Upper lobe of right lung (tissue), 1 donor: ENCODE measurements around the gene FXYD6. TPM values are rescaled to one million over a fixed set of nuclear protein-coding genes. Genes with fewer than 3 reads are reported as not detected.

Experiments used
- ATAC-seq: fragments of 200-7000 bp; cut with Tn5 transposase; one replicate; pipeline ENCODE4 v1.9.1; 2020; ENCODE audit warnings: mild to moderate bottlenecking, moderate library complexity
- DNase-seq: peaks from one replicate; pipeline ENCODE4 v3.0.0-alpha.2; 2020
- H3K27ac ChIP-seq: fragments of 200-600 bp; one replicate; pipeline ENCODE4 v1.8.0; 2022
- H3K27me3 ChIP-seq: fragments of 200-600 bp; one replicate; pipeline ENCODE4 v1.8.0; 2022; ENCODE audit warnings: mild to moderate bottlenecking
- H3K36me3 ChIP-seq: fragments of 200-600 bp; one replicate; pipeline ENCODE4 v1.8.0; 2022
- H3K4me1 ChIP-seq: fragments of 200-600 bp; one replicate; pipeline ENCODE4 v1.8.0; 2022
- H3K4me3 ChIP-seq: fragments of 200-600 bp; one replicate; pipeline ENCODE4 v1.8.0; 2022; ENCODE audit warnings: mild to moderate bottlenecking
- H3K9me3 ChIP-seq: fragments of 200-600 bp; one replicate; pipeline ENCODE4 v1.8.0; 2022
- intact Hi-C: fragments of 100-400 bp; cut with DNase I; formaldehyde crosslinking; loops from one replicate; pipeline ENCODE4 v1.11.0; 2022
- total RNA-seq: library from RNA; stranded (reverse); fragmentation: NEBNext Ultra II Directional; extraction: Animal tissue kit (Norgen Biotek cat#: 25700); gene quantifications from one replicate; pipeline ENCODE4 v1.2.1, GENCODE V29; 2021
- TF ChIP-seq, protein P1 (sequence below): fragments of 200-600 bp; IDR thresholded peaks from one replicate; pipeline ENCODE4 v1.8.0; 2022; ENCODE audit warnings: antibody characterized with exemption
- donor health status: DM: no; HTN: yes; CAD: no; lungs with severe emphysema.

Gene FXYD6
- total RNA-seq, 1 donor from 2014 or later = 59.0 TPM

DNA sequence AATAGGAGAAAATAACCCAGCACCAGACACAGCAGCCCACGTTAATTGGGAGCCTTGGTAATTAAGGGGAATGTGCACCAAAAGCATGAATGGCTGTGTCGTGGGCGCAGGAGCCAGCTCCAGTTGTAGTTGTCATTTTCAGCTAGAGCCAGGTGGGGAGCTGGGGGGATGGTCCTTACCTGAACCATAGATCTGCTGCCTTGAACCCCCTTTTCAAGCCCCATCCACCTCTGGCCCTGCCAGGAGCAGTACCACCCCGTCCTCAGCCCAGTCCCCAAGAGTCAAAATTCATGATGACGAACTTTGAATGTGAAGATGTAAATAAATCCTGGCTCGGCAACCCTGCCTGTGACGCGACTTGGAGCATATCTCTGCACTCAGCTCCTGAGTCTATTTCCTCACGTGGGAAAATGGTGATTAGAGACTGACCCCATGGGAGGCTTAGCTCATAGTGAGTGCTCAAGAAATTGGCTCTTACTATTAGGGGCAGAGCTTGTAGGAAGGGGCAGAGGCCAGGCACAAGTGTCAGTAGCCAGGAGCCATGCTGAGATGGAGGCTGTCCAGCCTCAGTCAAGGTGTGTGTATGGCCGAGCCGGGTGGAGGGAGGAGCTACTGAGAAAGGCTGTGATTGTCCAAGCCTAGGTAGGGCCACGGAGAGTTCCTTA, 794 bp upstream of the FXYD6 start:
- intact Hi-C loops = no loop called here
- Histone ChIP-seq H3K9me3 (no peaks in the 10 kb centered on the region), H3K4me1 (peaks cover 44% of the 10 kb centered on the region), H3K27ac (peak overlapping the region; percentile 51), H3K4me3 (peak overlapping the region; percentile 55), H3K36me3 (no peaks in the 10 kb centered on the region), H3K27me3 (peaks cover 40% of the 10 kb centered on the region)
- no peak for DNase-seq
- no peak for ATAC-seq
- TF ChIP-seq, protein P1, sequence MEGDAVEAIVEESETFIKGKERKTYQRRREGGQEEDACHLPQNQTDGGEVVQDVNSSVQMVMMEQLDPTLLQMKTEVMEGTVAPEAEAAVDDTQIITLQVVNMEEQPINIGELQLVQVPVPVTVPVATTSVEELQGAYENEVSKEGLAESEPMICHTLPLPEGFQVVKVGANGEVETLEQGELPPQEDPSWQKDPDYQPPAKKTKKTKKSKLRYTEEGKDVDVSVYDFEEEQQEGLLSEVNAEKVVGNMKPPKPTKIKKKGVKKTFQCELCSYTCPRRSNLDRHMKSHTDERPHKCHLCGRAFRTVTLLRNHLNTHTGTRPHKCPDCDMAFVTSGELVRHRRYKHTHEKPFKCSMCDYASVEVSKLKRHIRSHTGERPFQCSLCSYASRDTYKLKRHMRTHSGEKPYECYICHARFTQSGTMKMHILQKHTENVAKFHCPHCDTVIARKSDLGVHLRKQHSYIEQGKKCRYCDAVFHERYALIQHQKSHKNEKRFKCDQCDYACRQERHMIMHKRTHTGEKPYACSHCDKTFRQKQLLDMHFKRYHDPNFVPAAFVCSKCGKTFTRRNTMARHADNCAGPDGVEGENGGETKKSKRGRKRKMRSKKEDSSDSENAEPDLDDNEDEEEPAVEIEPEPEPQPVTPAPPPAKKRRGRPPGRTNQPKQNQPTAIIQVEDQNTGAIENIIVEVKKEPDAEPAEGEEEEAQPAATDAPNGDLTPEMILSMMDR = no peak

DNA sequence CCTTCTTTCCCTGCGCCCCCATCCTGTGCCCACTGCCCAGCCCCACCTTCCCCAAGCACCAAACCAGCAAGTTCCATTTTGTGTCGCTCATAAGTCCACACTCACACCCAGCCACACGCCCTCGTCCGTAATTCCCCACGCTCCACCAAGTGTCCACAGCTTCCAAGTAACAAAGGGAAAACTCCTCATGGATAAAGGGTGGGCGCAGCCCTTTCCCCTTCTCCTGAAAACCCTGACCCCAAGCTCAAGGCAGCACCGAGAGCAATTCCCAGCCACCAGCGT, 458 bp downstream of the FXYD6 start:
- H3K27me3 ChIP-seq = peaks cover 40% of the 10 kb centered on the region
- no peak for DNase-seq
- no peaks in the 10 kb centered on the region for H3K36me3 ChIP-seq
- TF ChIP-seq, protein P1 = no peak
- intact Hi-C loops = no loop called here
- ATAC-seq = no peak
- H3K4me1 ChIP-seq = peaks cover 44% of the 10 kb centered on the region
- H3K27ac ChIP-seq = peak overlapping the region; percentile 51
- peak overlapping the region; percentile 55 for H3K4me3 ChIP-seq
- no peaks in the 10 kb centered on the region for H3K9me3 ChIP-seq

DNA sequence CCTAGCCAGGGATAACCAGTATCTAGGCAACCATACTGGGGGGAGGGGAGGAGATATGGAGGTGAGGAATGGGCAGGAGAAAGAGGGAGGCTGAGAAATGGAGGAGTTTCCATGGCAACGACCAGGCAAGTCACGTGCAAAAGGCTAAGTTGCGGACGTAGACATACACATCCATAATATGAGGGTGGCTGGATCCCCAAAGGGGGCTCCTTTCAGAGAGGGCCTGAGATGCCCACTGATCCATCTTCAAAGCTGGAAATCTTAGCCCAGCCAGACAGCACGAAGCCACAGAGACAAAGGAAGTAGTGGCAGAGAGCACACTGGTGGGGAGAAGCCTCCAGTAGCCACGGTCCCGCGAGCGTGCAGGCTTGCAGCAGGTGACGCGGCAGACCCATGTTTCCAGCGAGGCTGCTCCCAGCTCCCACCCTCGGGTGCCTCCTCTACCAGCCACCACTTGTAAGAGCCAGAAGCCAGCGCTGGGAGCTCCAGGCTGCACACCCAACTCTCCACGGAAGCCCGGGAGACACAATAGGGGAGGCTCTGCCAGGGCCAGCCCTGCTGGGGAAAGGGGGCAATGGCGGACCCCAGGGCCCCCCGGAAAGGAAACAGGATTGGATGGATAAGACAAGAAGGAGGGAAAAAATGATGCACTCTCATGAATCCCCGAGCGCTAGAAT, 938 bp downstream of the FXYD6 start:
- Histone ChIP-seq H3K36me3 (no peaks in the 10 kb centered on the region), H3K9me3 (no peaks in the 10 kb centered on the region), H3K27me3 (peaks cover 40% of the 10 kb centered on the region), H3K27ac (peak overlapping the region; percentile 51), H3K4me1 (peaks cover 44% of the 10 kb centered on the region), H3K4me3 (peak overlapping the region; percentile 55)
- DNase-seq (no peak), ATAC-seq (no peak)
- TF ChIP-seq, protein P1 = no peak
- intact Hi-C loops = no loop called here

DNA sequence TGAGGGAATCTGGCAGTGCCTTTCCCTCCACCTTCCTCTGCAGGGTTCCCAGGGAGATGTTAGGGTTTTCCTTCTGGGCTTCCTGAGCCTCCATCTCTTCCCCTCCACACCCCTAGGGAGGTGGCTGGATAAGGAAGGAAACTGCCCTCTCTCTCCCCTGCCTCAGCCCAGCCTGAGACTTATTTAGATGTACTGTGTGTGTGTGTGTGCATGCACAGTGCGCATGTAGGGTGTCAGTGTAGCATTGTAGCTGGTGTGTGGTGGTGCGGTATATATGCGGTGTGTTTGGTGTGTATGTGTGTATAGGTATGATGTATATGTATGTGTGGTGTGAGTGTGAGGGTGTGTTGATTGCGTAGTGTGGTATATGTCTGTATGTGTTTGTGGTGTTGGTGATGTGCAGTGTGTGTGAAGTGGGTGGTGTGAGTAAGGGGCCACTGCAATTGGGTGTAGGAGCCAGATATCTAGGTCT, 1.5 kb downstream of the FXYD6 start:
- peaks cover 44% of the 10 kb centered on the region for H3K4me1 ChIP-seq
- intact Hi-C loops = no loop called here

DNA sequence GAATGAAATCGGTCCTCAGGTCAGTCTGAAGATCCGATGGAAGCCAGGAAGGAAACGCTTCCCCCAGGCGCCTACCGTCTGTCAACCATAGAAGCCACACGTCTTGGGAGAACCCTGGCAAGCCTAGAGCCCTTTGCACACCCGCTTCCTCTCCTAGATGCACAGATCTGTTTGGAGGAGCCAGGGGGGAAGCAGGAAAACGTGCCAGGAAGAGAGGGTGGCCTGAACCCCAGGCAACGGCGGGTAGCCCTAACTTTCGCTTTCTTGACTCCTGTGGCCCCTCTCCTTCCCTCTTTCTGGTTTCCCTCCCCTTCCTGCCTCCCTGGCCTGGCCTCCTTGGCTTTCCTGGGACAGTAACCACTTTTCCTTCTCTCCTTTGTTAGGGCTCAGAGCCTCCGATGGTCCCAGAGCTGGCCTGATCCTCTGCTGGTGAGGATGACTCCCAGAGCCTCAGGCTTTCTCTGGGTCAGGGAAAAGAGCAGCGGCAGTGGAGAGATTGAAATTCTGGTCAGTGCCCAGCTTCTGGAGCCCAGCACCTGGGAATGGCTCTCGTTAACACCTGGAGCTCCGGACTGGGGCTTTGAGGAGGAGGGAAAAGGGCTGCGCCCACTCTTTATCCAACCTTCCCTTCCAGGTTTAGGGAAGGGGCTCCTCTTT, 2.1 kb downstream of the FXYD6 start:
- intact Hi-C loops = no loop called here
- Histone ChIP-seq H3K4me1 (peaks cover 44% of the 10 kb centered on the region), H3K4me3 (peak overlapping the region; percentile 55), H3K36me3 (no peaks in the 10 kb centered on the region), H3K9me3 (no peaks in the 10 kb centered on the region), H3K27ac (peak overlapping the region; percentile 24), H3K27me3 (peaks cover 29% of the 10 kb centered on the region)
- TF ChIP-seq, protein P1 = no peak
- ATAC-seq = no peak
- no peak for DNase-seq

More for the DNA sequence above, 1.5 kb downstream of the FXYD6 start:
- H3K36me3 ChIP-seq = no peaks in the 10 kb centered on the region
- peak overlapping the region; percentile 55 for H3K4me3 ChIP-seq
- H3K9me3 ChIP-seq = no peaks in the 10 kb centered on the region
- H3K27ac ChIP-seq = peak overlapping the region; percentile 51
- peaks cover 35% of the 10 kb centered on the region for H3K27me3 ChIP-seq
- DNase-seq (no peak), ATAC-seq (no peak)
- TF ChIP-seq, protein P1 = no peak
